ENCODE results near the gene ADAMTS14. TPM values are rescaled to one million over a fixed set of nuclear protein-coding genes. Genes with fewer than 3 reads are reported as not detected.

ADAMTS14 gene
- polyA plus RNA-seq, 1 donor (not counting 4 experiments of a cell fraction or from before 2014, with no cell fraction given) = 0.09 TPM

GRCh38 chr10:70711177-70711576, 38.9 kb downstream of the ADAMTS14 start:
- DNase-seq (ENCODE audit: low read depth, low spot score) (no peak), FAIRE-seq (no peak)
- H3K79me2 ChIP-seq (ENCODE audit: control insufficient read depth, insufficient read depth, low read length) = no peaks in the 10 kb centered on the region
- H3K27me3 ChIP-seq (ENCODE audit: control insufficient read depth, extremely low read depth, insufficient read depth, low read length) = peaks cover 13% of the 10 kb centered on the region
- no peak overlapping the region for H3K27ac ChIP-seq (ENCODE audit: control insufficient read depth, insufficient read depth, low read length)
- no peaks in the 10 kb centered on the region for H4K20me1 ChIP-seq (ENCODE audit: control insufficient read depth, extremely low read depth, insufficient read depth, low read length)
- no peak overlapping the region for H3K4me3 ChIP-seq (ENCODE audit: control insufficient read depth in 2 of 3, extremely low read depth in 1 of 3, insufficient read depth in 2 of 3, low read depth in 1 of 3, low read length in 3 of 3)
- H3K4me2 ChIP-seq (ENCODE audit: control insufficient read depth, extremely low read depth, insufficient read depth, low read depth, low read length) = no peak overlapping the region
- no peaks in the 10 kb centered on the region for H3K4me1 ChIP-seq (ENCODE audit: control insufficient read depth, extremely low read depth, insufficient read depth, low read length)
- TF ChIP-seq, protein P1, sequence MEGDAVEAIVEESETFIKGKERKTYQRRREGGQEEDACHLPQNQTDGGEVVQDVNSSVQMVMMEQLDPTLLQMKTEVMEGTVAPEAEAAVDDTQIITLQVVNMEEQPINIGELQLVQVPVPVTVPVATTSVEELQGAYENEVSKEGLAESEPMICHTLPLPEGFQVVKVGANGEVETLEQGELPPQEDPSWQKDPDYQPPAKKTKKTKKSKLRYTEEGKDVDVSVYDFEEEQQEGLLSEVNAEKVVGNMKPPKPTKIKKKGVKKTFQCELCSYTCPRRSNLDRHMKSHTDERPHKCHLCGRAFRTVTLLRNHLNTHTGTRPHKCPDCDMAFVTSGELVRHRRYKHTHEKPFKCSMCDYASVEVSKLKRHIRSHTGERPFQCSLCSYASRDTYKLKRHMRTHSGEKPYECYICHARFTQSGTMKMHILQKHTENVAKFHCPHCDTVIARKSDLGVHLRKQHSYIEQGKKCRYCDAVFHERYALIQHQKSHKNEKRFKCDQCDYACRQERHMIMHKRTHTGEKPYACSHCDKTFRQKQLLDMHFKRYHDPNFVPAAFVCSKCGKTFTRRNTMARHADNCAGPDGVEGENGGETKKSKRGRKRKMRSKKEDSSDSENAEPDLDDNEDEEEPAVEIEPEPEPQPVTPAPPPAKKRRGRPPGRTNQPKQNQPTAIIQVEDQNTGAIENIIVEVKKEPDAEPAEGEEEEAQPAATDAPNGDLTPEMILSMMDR (optimal IDR thresholded peaks at IDR 0.05 in 1 of 3, IDR thresholded peaks at IDR 0.05 in 1 of 3, conservative IDR thresholded peaks at IDR 0.05 in 1 of 3; ENCODE audit: extremely low read depth in 1 of 3, insufficient read depth in 2 of 3, low read length in 3 of 3) = no peak
- no peak for TF ChIP-seq EZH2 (IDR thresholded peaks at IDR 0.05; ENCODE audit: low read length)
- no peaks in the 10 kb centered on the region for H3K36me3 ChIP-seq (ENCODE audit: control insufficient read depth in 2 of 2, extremely low read depth in 1 of 2, insufficient read depth in 2 of 2, low read length in 2 of 2)
- no peak overlapping the region for H3K9ac ChIP-seq (ENCODE audit: control insufficient read depth, extremely low read depth, insufficient read depth, low read length)
- no peak overlapping the region for H2AFZ ChIP-seq (ENCODE audit: control insufficient read depth, low read length)
- dilution Hi-C loops (cut with MboI; ENCODE audit: extremely low pct_ligation_motif_present, low sequenced_read_pairs) = no loop called here
- H3K9me1 ChIP-seq (ENCODE audit: control insufficient read depth, extremely low read depth, insufficient read depth, low read length) = no peaks in the 10 kb centered on the region
- H3K9me3 ChIP-seq (ENCODE audit: control insufficient read depth, low read depth, low read length) = no peaks in the 10 kb centered on the region

GRCh38 chr10:70711911-70712310, 39.6 kb downstream of the ADAMTS14 start:
- H3K27me3 ChIP-seq (ENCODE audit: control insufficient read depth, extremely low read depth, insufficient read depth, low read length) = peaks cover 12% of the 10 kb centered on the region
- no peaks in the 10 kb centered on the region for H4K20me1 ChIP-seq (ENCODE audit: control insufficient read depth, extremely low read depth, insufficient read depth, low read length)
- no peaks in the 10 kb centered on the region for H3K4me1 ChIP-seq (ENCODE audit: control insufficient read depth, extremely low read depth, insufficient read depth, low read length)
- dilution Hi-C loops (cut with MboI; ENCODE audit: extremely low pct_ligation_motif_present, low sequenced_read_pairs) = no loop called here
- H3K27ac ChIP-seq (ENCODE audit: control insufficient read depth, insufficient read depth, low read length) = no peak overlapping the region
- H3K36me3 ChIP-seq (ENCODE audit: control insufficient read depth in 2 of 2, extremely low read depth in 1 of 2, insufficient read depth in 2 of 2, low read length in 2 of 2) = no peaks in the 10 kb centered on the region
- TF ChIP-seq, protein P1 (optimal IDR thresholded peaks at IDR 0.05 in 1 of 3, IDR thresholded peaks at IDR 0.05 in 1 of 3, conservative IDR thresholded peaks at IDR 0.05 in 1 of 3; ENCODE audit: extremely low read depth in 1 of 3, insufficient read depth in 2 of 3, low read length in 3 of 3) = no peak
- TF ChIP-seq EZH2 (IDR thresholded peaks at IDR 0.05; ENCODE audit: low read length) = no peak
- no peak for FAIRE-seq
- H3K9ac ChIP-seq (ENCODE audit: control insufficient read depth, extremely low read depth, insufficient read depth, low read length) = no peak overlapping the region
- no peak overlapping the region for H3K4me2 ChIP-seq (ENCODE audit: control insufficient read depth, extremely low read depth, insufficient read depth, low read depth, low read length)
- H3K9me3 ChIP-seq (ENCODE audit: control insufficient read depth, low read depth, low read length) = no peaks in the 10 kb centered on the region
- H2AFZ ChIP-seq (ENCODE audit: control insufficient read depth, low read length) = no peak overlapping the region
- H3K4me3 ChIP-seq (ENCODE audit: control insufficient read depth in 2 of 3, extremely low read depth in 1 of 3, insufficient read depth in 2 of 3, low read depth in 1 of 3, low read length in 3 of 3) = no peak overlapping the region
- H3K9me1 ChIP-seq (ENCODE audit: control insufficient read depth, extremely low read depth, insufficient read depth, low read length) = no peaks in the 10 kb centered on the region
- DNase-seq (ENCODE audit: low read depth, low spot score) = no peak
- H3K79me2 ChIP-seq (ENCODE audit: control insufficient read depth, insufficient read depth, low read length) = no peaks in the 10 kb centered on the region
